Measurements from ENCODE around the gene TEDC2.
"Not testable (repeated sequence)": the region's sequence is repeated elsewhere in the genome, so short reads cannot be mapped to it uniquely, and the experiment has no call there.

Gene TEDC2

GRCh38 chr16:2459647-2460390, at the start of gene TEDC2:
Gene TEDC2 (plus strand): TSS chr16:2460109. CDS start chr16:2460145, 36 bp downstream.
- DNase-seq = peak; percentile 77

- no peak for DNase-seq
Observed at GRCh38 chr16:2415085-2415484, 44.8 kb upstream of the TEDC2 start.

GRCh38 chr16:2420035-2420434, 39.9 kb upstream of the TEDC2 start:
- DNase-seq = no peak

- DNase-seq = no peak
Observed at GRCh38 chr16:2422123-2422867, 37.6 kb upstream of the TEDC2 start.

- DNase-seq = no peak
Observed at GRCh38 chr16:2424061-2425007, 35.6 kb upstream of the TEDC2 start.

- DNase-seq = no peak
Observed at GRCh38 chr16:2425008-2425518, 34.8 kb upstream of the TEDC2 start.

GRCh38 chr16:2425825-2426430, 34.0 kb upstream of the TEDC2 start:
- DNase-seq = no peak

- DNase-seq = no peak
Observed at GRCh38 chr16:2426941-2427361, 33.0 kb upstream of the TEDC2 start.

GRCh38 chr16:2427526-2427925, 32.4 kb upstream of the TEDC2 start:
- DNase-seq = no peak

GRCh38 chr16:2428051-2428783, 31.7 kb upstream of the TEDC2 start:
- DNase-seq = no peak

GRCh38 chr16:2428784-2429033, 31.2 kb upstream of the TEDC2 start:
- DNase-seq = no peak

- peak; percentile 44 for DNase-seq
Observed at GRCh38 chr16:2429034-2429770, 30.7 kb upstream of the TEDC2 start, which contains the start of gene CCNF. Gene CCNF (plus strand): TSS chr16:2429447. CDS start chr16:2429482, 35 bp downstream.

GRCh38 chr16:2429771-2430663, 29.9 kb upstream of the TEDC2 start:
- DNase-seq = no peak

- no peak for DNase-seq
Observed at GRCh38 chr16:2432286-2432685, 27.6 kb upstream of the TEDC2 start.

GRCh38 chr16:2432801-2433505, 27.0 kb upstream of the TEDC2 start:
- no peak for DNase-seq

- DNase-seq = not testable (repeated sequence)
Observed at GRCh38 chr16:2435236-2435635, 24.7 kb upstream of the TEDC2 start.

- DNase-seq = no peak
Observed at GRCh38 chr16:2436110-2436509, 23.8 kb upstream of the TEDC2 start.

GRCh38 chr16:2437032-2437790, 22.7 kb upstream of the TEDC2 start:
- DNase-seq = no peak

GRCh38 chr16:2438121-2438520, 21.8 kb upstream of the TEDC2 start:
- no peak for DNase-seq

All from NCI-H1436 treated with DMSO at 0.1 percent for 48 hours (cell line).